HG03108 (cell line): ENCODE measurements around the gene DENND4C.
"Not testable (repeated sequence)": the region's sequence is repeated elsewhere in the genome, so short reads cannot be mapped to it uniquely, and the experiment has no call there.

Experiments
- ATAC-seq: cut with Tn5 transposase; IDR thresholded peaks from one replicate; pipeline ENCODE4 v1.9.1; 2021; ENCODE audit warnings: moderate library complexity; ENCODE audit not compliant: unreplicated experiment

DENND4C gene

DNA sequence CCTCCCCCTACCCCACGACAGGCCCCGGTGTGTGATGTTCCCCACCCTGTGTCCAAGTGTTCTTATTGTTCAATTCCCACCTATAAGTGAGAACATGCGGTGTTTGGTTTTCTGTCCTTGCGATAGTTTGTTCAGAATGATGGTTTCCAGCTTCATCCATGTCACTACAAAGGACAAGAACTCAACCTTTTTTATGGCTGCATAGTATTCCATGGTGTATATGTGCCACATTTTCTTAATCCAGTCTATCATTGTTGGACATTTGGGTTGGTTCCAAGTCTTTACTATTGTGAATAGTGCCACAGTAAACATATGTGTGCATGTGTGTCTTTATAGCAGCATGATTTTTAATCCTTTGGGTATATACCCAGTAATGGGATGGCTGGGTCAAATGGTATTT, 35.1 kb downstream of the DENND4C start:
- not testable (repeated sequence) for ATAC-seq

DNA sequence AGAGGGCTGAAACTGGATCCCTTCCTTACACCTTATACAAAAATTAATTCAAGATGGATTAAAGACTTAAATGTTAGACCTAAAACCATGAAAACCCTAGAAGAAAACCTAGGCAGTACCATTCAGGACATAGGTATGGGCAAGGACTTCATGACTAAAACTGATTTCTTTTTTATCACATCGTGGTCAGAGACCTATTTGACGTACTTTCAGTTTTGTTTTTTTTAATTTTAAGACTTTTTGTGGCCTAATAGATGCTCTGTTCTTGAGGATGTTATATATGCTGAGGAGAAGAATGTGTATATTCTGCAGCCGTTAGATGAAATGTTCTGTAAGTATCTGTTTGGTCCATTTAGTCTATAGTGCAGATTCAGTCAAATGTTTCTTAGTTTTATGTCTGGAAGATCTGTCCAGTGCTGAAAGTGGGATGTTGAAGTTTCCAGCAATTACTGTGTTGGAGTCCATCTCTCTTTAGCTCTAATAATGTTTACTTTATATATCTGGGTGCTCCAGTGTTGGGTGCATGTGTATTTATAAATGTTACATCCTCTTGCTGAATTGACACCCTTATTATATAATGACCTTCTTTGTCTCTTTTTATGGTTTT, 36.4 kb downstream of the DENND4C start:
- not testable (repeated sequence) for ATAC-seq

- ATAC-seq: no peak
These were observed 39.1 kb downstream of the DENND4C start for GRCh38 chr9:19269582-19269981.

DNA sequence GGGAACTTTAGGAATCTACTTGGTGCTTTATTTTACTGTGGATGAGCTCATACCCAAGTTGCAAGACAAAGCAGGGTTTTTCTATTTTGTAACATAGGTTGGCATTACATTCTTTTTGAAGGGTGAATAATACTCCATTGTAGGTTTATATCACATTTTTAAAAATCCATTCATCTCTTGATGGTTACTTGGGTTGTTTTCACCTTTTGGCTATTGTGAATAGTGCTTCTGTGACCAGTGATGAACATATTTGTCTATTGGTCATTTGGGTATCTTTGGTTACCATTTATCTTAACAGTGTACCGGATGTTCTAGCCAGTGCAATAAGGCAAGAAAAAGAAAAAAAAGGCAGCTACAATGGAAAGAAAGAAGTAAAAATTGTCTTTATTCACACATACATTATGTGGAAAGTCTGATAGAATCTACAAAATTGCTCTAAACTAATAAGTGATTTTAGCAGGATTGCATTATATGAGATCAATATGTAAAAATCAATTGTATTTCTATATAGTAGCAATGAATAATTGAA, 40.0 kb downstream of the DENND4C start:
- no peak for ATAC-seq

GRCh38 chr9:19271081-19271480, 40.6 kb downstream of the DENND4C start:
- ATAC-seq: no peak

- ATAC-seq: no peak
These were observed 51.3 kb downstream of the DENND4C start for GRCh38 chr9:19281801-19282200.

DNA sequence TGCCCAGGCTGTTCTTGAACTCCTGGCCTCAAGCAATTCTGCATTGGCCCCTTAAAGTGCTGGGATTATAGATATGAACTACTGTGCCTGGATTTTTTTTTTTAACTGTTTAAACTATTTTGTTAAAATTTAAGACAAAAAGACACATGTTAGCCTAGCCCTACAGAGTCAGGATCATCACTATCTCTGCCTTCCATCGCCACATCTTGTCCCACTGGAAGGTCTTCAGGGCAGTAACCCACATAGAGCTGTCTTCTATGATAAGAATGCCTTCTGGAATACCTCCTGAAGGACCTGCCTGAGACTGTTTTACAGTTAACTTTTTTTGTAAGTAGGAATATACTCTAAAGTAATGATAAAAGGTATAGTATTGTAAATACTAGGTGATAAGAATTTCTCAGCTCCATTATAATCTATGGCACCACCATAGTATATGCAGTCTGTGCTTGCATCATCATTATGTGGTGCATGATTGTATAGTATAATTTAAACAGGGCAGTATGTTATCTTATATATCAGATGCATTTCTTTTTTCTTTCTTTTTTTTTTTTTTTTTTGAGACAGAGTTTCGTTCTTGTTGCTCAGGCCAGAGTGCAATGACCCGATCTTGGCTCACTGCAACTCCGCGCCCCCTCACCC, 52.7 kb downstream of the DENND4C start:
- no peak for ATAC-seq

DNA sequence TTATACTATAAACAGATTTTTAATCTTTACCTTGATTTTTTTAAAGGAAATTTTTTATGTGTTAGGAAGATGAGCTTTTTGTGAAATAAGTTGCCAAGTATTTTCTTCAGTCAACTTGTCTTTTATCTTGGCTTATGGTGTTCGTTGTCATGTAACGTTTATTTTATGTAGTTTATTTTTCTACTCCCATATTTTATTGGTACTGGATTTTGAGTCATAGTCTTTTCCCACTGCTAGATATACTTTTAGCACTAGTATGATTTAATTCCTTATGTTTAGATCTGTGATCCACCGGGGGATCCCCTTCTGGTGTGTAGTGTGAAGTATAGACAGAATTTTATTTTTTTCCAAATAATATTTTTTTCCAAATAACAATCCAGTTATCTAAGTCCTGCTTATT, 54.2 kb downstream of the DENND4C start:
- no peak for ATAC-seq

DNA sequence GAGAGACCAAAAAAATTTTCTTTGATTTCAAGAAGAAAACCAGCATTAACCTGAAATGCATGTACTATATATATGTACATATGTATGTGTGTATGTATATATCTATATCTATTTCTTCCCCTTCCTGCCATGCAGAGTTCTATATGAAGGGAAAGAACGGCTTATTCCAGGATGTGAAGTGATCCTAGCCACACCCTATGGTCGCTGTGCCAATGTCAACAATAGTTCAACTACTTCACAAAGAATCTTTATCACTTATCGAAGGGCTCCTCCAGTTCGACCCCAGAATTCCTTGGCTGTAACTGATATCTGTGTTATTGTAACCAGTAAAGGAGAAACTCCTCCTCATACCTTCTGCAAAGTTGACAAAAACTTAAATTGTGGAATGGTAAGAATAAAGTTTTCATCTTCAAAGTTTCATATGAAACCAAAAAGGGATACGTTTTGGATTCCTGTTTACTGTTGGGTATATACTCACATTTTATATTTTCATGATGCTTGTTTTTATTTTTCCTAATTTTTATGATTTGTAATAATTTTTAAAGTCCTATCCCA, 56.2 kb downstream of the DENND4C start:
- ATAC-seq: no peak

DNA sequence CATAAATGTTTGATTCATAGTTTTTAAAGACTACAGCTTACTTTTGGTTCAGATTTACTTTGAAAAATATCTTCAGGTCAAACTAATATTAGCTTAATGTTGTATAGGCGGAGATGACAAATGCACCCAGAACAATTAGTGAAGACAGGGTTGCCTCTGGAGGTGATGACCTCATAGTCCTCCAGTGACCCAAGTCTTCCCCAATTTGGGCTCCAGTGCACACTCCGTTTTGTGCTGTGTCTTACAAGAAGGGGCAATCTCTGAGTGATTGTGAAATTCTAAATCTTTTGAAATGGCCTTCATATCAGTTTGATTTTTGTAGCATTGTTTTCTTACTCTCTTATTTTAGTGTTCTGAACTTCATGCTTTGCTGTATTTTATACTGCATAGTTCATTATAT, 57.6 kb downstream of the DENND4C start:
- no peak for ATAC-seq

- no peak for ATAC-seq
These were observed 59.6 kb downstream of the DENND4C start for GRCh38 chr9:19290103-19290502.

- no peak for ATAC-seq
These were observed 63.7 kb downstream of the DENND4C start for GRCh38 chr9:19294219-19294618.

- no peak for ATAC-seq
These were observed 68.0 kb downstream of the DENND4C start for GRCh38 chr9:19298436-19299000.

GRCh38 chr9:19303216-19303615, 72.7 kb downstream of the DENND4C start:
- ATAC-seq: no peak

DNA sequence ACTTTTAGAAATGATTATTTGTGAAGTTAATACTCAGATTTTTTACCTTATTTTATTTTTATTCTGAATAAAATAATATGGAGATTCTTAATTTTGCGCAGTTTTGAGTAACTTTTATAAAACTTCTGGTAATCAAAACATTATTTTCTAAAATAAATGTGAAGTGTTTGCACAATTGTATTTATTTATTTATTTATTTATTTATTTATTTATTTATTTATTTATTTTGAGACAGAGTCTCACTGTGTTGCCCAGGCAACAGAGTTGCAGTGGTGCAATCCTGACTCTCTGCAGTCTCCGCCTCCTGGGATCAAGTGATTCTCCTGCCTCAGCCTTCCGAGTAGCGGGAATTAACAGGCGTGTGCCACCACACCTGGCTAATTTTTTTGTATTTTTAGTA, 76.1 kb downstream of the DENND4C start:
- no peak for ATAC-seq

GRCh38 chr9:19310246-19310645, 79.8 kb downstream of the DENND4C start:
- no peak for ATAC-seq

GRCh38 chr9:19313573-19313972, 83.1 kb downstream of the DENND4C start:
- no peak for ATAC-seq

- no peak for ATAC-seq
These were observed 90.0 kb downstream of the DENND4C start for GRCh38 chr9:19320495-19320894.

DNA sequence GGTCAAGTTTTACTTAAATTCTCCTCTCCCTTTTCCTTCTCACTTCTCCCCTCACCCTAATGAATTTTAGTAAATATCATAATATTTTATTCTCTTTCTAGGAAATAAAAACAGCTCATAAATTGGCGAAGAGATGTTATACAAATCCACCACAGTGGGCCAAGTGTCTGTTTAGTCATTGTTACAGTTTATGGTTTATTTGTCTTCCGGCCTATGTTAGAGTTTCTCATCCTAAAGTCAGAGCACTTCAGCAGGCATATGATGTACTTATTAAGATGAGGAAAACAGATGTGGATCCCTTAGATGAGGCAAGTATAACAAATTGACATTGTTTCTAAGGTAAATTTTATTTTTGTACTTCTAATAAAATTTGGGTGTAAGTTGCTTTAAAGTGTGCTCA, 101.4 kb downstream of the DENND4C start:
- no peak for ATAC-seq

- no peak for ATAC-seq
These were observed 105.7 kb downstream of the DENND4C start for GRCh38 chr9:19336166-19336565.

DNA sequence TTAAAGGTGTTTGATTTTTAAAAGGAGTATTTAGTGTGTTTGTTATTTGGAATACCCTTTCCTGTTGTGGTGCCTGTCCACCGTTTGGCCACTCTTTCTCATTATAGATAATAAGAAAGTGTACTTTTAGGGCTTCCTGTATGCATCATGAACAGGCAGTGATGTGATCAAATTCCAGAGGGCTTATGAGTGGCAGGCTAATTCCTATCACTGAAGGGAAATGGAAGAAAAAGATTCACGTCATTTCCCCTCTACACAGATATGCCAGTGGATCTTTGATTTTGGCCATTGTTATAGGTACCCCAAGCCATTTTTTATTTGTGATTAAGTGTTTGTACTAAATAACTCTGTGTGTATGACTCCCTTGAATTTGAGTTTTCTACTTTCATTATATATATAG, 112.5 kb downstream of the DENND4C start:
- ATAC-seq: no peak

DNA sequence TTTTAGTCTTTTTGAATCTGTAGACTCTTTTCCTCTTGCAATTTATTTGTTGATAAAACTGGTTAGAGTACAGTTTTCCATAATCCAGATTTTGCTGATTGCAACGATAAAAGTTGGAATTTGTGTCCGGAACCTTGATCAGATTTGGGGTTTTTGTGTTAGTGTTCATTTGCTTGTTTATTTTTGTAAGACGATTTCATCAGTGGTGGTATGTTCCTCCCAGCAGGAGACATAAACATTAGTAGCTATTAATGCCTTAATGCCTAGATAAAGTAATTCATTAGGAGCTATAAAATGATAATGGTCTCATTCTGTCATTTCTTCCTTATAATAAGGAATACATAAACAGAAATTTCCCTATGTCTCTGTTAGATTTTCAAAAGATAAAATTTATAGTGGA, 128.2 kb downstream of the DENND4C start:
- ATAC-seq: no peak
